Measurements from ENCODE around the gene PPP1R1B.

GRCh38 chr17:39641097-39641496 lies 14.3 kb downstream of the PPP1R1B start:
- TF ChIP-seq, protein P1, sequence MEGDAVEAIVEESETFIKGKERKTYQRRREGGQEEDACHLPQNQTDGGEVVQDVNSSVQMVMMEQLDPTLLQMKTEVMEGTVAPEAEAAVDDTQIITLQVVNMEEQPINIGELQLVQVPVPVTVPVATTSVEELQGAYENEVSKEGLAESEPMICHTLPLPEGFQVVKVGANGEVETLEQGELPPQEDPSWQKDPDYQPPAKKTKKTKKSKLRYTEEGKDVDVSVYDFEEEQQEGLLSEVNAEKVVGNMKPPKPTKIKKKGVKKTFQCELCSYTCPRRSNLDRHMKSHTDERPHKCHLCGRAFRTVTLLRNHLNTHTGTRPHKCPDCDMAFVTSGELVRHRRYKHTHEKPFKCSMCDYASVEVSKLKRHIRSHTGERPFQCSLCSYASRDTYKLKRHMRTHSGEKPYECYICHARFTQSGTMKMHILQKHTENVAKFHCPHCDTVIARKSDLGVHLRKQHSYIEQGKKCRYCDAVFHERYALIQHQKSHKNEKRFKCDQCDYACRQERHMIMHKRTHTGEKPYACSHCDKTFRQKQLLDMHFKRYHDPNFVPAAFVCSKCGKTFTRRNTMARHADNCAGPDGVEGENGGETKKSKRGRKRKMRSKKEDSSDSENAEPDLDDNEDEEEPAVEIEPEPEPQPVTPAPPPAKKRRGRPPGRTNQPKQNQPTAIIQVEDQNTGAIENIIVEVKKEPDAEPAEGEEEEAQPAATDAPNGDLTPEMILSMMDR (conservative IDR thresholded peaks at IDR 0.05; ENCODE audit: low read length): no peak
- TF ChIP-seq EZH2phosphoT487 (IDR thresholded peaks at IDR 0.05; ENCODE audit: borderline replicate concordance): no peak

Data from Loucy (cell line).